ENCODE results near the gene NDUFA12. TPM values are rescaled to one million over a fixed set of nuclear protein-coding genes. Genes with fewer than 3 reads are reported as not detected.

Gene NDUFA12
- total and polyA plus RNA-seq, 9 of the 15 experiments (the other 6 are each of a cell fraction or from before 2014, with no cell fraction given), result 115 to 986 (median 283) TPM

- in situ Hi-C loops (cut with MboI) (no loop called here), intact Hi-C loops (cut with micrococcal nuclease) (no loop called here)
- Histone ChIP-seq H3K36me3 (ENCODE audit: control insufficient read depth, insufficient read depth, low read length) (peaks cover 21% of the 10 kb centered on the region; the same call in 2 of the 3 replicates), H3K27me3 (ENCODE audit: control insufficient read depth in 2 of 2, insufficient read depth in 2 of 2, low read length in 2 of 2) (no peaks in the 10 kb centered on the region), H3K9me3 (replicated peaks; ENCODE audit: control insufficient read depth, insufficient read depth, low read depth, low read length) (no peaks in the 10 kb centered on the region), H4K20me1 (replicated peaks; ENCODE audit: control insufficient read depth, insufficient read depth, low read length) (no peaks in the 10 kb centered on the region), H3K79me2 (ENCODE audit: control insufficient read depth, insufficient read depth, low read length) (peaks cover 5% of the 10 kb centered on the region; the same call in 1 of the 3 replicates), H3K4me1 (replicated peaks in 1 of 2; ENCODE audit: control insufficient read depth in 2 of 2, insufficient read depth in 2 of 2, low read length in 2 of 2) (peaks cover 0 to 5% of the 10 kb centered on the region in 2 experiments; a peak in 2 of 5 replicates), H3K27ac (ENCODE audit: extremely low read depth, low read depth, low read length) (no peak overlapping the region), H2AFZ (ENCODE audit: low read depth, low read length) (no peak overlapping the region), H3K9me1 (ENCODE audit: control insufficient read depth, insufficient read depth, low read length) (no peaks in the 10 kb centered on the region), H3K9ac (ENCODE audit: insufficient read depth in 1 of 2, low read depth in 2 of 2, low read length in 2 of 2) (no peak overlapping the region), H3K4me2 (ENCODE audit: insufficient read depth, low read length) (no peak overlapping the region), H3K4me3 (no peak overlapping the region)
- no TSS peak for BruUV-seq (replicated peaks)
- ChIA-PET POLR2A (interaction anchor here (0.7 to 1.5 kb wide), 4 partner anchors 10 to 43 kb away, joined by 3 to 5 read pairs (median 3); no protein-coding TSS in a partner anchor), CTCF (ENCODE audit: low intra/inter-chr PET ratio) (interaction anchor here (0.6 kb wide), 1 partner anchor 717 kb away, joined by 3 read pairs; no protein-coding TSS in a partner anchor)
- no peak for ATAC-seq
- DNase-seq (ENCODE audit: extremely low read depth in 1 of 4, low spot score in 3 of 4), result no peak
- TF ChIP-seq ZNF586 (CRISPR knock-in tag; conservative IDR thresholded peaks at IDR 0.05) (no peak), ZNF444 (CRISPR knock-in tag; IDR thresholded peaks at IDR 0.05) (no peak), ZNF133 (CRISPR knock-in tag; IDR thresholded peaks at IDR 0.05) (no peak), TSC22D4 (tag; IDR thresholded peaks at IDR 0.05) (no peak), GTF2E2 (tag; IDR thresholded peaks at IDR 0.05) (no peak), ZNF274 (IDR thresholded peaks at IDR 0.05; ENCODE audit: borderline replicate concordance, low read depth, low read length) (no peak), BCL6 (CRISPR knock-in tag; IDR thresholded peaks at IDR 0.05) (no peak), L3MBTL2 (IDR thresholded peaks at IDR 0.05) (no peak), KLF16 (IDR thresholded peaks at IDR 0.05) (no peak), CHCHD3 (CRISPR knock-in tag; IDR thresholded peaks at IDR 0.05) (no peak), HMG20A (CRISPR knock-in tag; conservative IDR thresholded peaks at IDR 0.05) (no peak), ZFPM2 (CRISPR knock-in tag; IDR thresholded peaks at IDR 0.05) (no peak), SNRNP70 (optimal IDR thresholded peaks at IDR 0.05; ENCODE audit: low read depth, low read length) (no peak), KLF13 (tag; IDR thresholded peaks at IDR 0.05; ENCODE audit: borderline replicate concordance, low read depth) (no peak)
- TF ChIP-seq, protein P1, sequence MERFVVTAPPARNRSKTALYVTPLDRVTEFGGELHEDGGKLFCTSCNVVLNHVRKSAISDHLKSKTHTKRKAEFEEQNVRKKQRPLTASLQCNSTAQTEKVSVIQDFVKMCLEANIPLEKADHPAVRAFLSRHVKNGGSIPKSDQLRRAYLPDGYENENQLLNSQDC (CRISPR knock-in tag; IDR thresholded peaks at IDR 0.05), result no peak
- no peak for FAIRE-seq
- WGBS (ENCODE audit: insufficient coverage, low coverage, missing lambda C conversion rate), result 75% methylated on average over 7 of the region's 7 CpGs
Measured at GRCh38 chr12:94982456-94982855, 21.0 kb downstream of the NDUFA12 start.
